T-helper 9 cell (primary cell): ENCODE data around the gene ARMC2.
A peak's percentile ranks its signal among the peaks of the same experiment; 100 is the strongest.
"Not testable (repeated sequence)": the region's sequence is repeated elsewhere in the genome, so short reads cannot be mapped to it uniquely, and the experiment has no call there.

Experiments used
- DNase-seq: peaks from one replicate; pipeline ENCODE4 v3.0.0-alpha.2; 2020

The ARMC2 gene

DNA sequence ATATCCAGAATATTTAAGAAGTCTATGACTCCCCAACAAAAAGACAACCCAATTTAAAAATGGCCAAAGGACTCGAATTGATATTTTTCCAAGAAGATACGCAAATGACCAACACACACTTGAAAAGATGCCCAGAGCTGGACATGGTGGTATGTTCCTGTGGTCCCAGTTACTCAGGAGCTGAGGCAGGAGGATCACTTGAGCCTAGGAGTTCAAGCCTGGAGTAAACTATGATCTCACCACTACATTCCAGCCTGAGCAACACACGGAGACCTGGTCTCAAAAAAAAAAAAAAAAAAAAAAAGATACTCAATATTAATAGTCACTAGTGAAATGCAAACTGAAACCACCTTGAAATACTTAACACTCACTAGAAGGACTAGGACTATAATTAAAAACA lies 12.2 kb upstream of the ARMC2 start:
- DNase-seq, result no peak

DNA sequence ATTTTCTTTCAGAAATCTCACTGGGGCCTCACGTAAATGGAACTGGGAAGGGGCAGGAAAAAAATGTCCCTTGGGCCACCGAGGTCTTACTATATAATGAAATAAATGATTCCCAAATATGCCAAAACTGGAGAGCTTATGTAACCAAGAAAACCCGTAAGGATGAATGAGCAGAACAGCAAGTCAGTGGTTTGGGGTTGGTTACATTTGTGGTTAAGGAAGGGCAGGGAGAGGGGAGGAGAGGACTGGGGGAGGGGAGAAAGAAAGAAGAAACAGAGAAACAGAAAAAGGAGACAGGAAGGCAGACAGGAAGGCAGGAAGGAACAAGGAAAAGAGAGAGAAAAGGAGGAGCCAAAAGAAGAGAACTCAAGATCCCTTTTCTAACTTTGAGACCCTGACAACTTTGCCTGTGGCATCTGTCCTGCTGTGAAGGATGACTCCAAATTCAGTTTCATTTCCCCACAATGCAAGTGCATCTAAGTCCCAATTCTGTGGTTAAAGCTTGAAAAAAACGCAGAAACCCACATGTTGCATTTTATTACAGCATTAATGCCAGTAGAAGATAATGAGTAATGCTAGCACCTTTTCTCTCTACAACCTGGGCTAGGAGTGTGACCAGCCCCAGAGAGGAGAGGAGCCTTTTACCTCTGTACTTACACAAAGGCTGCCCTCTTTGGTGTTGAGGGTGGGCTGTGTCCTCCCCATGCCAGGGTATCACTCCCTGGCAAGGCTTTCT lies 10.8 kb upstream of the ARMC2 start:
- DNase-seq, result no peak

DNA sequence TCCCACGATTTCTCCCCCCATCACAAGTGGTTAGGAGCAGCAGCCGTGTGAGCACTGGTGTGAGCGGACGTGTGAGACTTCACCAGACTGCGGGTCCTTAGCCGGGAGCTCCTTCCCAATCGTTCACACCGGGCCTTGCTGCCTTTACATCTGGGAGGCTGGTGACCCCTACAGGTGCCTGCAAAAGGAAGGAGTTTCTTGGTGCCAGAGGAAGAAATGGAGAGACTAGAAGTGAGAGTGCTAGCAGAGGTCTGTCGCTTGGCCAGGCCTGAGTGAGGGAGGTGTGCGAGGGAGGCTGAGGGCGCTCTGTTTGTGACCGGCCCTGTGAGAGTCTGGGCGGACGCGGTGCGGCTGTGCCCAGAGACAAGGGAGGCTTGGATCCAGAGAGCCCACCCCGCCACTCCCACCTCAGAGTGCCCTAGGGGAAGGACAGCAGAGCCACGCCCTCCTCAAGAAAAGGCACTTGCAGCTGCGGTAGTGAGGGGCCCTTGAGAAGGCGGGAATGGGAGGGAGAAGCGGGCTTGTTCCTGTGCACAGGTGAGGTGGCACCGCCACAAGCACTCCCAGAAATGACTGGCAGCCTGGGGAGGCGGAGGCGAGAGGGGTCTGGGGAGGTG lies 10.0 kb upstream of the ARMC2 start:
- DNase-seq, result no peak

DNA sequence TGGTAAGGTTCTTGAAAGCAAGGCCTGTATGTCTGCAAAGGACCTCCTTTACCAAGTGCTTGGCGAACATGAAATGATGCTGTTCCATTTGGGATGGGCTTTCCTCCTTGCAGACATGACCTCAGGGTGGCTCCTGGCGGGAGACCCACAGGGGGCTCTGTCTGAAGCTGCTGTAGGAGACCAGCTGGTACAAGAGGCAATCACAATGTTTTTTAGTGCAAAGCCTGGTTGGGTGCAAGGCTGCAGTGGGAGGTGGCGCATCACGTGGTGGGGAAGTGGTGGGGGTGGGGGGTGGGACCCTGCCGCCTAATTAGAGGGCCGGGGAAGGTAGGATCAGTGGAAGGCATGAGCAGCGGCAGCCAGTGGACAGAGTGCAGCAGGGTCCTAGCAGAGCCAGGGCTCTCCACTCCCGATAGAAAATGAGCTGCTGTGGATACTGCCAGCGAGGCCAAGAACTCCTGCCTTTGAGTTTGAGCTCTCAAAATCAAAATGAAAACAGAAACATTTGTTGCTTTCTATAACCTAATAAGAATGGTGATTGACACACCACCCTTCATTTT lies 9.1 kb upstream of the ARMC2 start:
- DNase-seq, result no peak

DNA sequence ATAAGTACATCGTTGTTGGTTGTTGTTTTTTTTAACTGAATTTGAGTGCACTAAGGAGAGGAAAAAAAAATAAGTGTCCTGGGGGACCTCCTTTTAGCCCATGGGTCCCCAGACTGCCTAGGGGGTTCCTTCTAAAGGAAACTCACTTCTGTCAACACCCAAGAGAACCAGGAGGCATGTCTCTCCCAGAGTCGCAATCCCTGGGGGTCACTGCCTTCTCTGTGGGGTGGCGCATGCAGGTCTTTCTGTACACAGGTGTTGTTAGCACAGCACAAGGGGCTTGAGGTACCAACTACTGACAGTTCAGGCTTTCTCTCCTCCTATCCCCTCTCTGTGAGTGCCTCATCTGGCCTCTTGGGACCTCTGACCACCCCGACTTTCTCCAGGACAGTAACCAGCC lies 7.3 kb upstream of the ARMC2 start:
- DNase-seq, result no peak

DNA sequence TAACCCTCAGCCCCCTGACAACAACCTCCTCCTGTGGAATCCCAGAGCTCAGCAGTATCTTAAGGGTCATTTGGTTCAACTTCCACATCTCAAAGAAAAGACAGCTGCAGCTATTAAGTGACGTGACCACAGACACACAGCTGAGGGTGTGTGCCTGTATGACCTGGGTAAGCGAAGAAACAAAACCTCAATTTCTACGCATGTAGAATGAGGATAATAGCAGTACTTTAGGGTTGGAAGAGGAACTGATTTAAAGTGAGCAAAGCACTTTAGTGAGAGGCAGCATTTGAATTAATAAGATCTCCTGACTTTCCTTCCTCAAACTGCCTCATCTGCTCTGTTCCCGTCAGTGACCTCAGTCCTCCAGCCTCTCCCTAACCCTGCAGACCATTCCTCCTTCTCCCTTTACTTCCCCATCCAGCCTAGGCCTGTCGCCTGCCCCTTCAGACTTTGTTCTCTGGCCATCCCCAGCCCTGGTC lies 6.8 kb upstream of the ARMC2 start:
- no peak for DNase-seq

DNA sequence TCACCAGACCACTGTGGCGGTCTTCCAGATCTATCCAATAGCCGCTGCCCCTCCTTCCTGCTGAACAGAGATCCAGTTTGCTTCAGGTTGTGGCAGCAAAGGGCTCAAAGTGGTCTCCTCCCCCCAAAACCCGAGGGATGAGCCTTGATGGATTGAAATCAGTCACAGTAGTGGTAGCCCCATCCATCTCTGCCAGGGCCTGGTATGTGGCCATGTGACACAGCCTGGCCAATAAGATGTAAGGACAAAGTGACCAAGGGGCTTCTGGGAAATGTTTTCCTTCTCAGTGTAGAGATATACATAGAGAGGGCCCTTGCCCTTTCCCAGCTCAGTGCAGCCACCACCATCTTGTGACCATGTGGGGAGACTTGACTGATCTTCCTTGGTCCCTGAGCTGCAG lies 4.1 kb upstream of the ARMC2 start:
- no peak for DNase-seq

DNA sequence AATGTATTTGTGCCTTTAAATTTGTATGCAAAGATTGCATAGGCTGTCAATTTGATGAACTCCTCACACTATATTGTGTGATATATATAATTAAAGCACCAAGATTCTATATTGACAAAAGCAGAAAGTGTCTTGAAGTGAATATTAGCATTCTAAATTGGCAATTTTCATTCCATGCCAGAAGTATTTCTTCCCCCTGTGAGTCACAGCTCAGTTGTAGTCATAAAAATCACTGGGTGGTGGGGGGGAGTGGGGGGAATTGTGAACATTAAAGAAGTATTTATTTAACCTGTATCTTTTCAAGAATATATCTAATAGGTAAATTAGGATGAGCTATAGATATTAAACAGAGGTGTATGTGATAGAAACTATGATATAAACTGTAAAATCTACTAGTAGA lies 3.1 kb upstream of the ARMC2 start:
- DNase-seq, result no peak

DNA sequence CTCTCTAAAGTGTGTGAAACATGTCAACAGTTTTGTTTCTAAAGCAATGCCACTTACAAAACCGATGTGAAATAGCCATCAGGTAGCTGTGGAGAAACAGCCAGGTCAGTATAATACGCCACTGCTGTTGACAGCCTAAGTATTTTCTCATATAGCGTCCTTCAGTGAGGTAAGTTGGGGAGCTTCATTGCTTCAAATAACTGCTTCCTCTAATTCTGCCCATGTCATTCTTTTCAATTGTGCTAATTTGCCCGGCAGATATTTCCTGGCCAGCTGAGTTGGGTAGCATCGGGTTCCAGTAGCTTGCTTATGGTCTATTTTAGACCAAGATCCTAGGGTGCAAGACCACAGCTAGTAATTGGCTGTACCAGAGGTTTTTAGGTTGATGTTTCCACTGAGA lies 2.1 kb upstream of the ARMC2 start:
- no peak for DNase-seq

DNA sequence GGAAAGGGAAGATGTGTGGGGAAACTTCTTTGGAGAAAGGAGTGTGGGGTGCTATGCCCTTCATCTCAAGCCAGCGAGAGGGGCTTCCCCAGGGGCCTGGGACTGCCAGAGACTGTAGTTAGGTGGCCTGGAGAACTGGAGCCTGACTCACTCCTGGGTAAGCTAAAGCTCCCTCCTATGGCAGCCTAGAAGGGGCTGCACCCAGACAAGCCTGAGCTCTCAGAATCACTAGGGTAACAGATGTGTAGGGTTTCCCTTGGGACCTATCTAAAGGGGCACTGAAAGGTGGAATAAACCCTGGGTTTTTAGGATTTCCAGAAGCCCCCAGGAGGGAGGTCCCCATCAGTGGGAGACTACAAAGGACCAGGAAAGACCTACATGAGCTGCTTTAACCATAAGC lies 1.6 kb upstream of the ARMC2 start:
- no peak for DNase-seq

DNA sequence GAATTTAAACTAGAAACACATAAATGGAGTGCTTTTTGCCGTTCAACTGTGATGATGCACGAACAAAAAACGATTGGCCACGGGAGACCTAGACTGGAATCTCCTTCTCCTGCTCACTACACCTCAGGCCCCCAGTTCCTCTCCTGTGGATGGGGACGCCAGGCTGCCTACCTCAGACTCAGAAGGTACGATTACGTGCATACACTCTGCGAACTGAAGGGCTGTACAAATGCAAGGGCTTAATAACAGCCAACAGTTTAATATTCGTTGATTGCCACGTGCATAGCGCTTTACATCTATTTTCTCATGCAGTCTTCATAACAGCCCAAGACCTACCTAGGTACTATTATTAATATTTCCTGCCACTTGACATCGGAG lies 495 bp upstream of the ARMC2 start:
- no peak for DNase-seq

DNA sequence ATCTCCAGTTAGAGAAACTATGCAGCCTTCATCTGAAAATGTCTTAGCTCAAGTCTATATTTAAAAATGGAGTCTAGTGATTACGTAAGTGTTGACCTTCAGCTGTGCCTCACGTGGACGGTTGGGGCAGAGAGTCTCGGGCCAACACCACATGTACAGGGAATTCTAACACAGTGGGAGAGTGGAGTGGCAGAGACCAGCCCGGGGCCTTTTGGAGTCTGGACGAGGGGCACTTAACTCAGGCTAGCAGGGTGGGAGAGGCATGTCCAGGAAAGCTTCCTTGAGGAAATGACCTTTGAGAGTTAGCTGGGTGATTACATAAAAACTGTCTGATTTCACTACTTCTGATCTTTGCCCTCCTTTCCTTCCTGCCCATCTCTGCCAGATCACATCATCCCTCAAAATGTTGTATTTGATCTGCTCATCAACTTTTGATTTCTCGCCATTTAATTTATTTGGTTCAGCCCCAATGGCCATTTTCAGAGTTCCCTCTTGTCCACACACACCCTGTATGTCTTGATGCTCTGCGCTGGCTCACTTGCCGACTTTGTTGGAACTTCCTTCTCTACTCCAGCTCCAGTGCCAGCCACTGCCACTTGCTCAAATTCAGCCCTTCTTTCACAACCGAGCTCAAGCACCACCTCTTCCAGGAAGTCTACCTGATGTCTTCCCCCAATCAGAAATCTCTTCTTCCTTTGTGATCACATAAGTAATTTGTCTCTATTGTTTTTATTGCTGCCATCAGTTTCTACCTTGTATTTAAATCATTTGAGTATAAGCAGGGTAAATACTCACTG lies 2.6 kb downstream of the ARMC2 start:
- no peak for DNase-seq

DNA sequence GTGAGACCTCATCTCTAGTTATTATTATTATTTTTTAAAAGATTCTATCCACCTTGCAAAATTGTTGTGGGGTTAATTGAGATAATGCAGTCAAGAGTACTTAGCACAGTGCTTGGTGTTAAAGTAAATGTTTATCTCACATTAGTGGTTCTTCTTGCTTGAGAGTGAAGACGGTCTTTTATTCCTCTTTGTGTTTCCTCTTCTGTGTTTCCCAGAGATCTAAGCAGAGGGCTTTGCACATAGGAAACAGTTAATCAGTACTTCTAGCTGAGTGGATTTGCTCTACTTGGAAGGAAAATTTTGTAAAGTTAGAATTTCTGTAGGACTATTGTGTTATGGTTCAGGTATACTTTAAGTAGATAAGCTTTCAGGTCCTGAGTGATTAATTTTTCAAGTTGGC lies 3.5 kb downstream of the ARMC2 start:
- no peak for DNase-seq

DNA sequence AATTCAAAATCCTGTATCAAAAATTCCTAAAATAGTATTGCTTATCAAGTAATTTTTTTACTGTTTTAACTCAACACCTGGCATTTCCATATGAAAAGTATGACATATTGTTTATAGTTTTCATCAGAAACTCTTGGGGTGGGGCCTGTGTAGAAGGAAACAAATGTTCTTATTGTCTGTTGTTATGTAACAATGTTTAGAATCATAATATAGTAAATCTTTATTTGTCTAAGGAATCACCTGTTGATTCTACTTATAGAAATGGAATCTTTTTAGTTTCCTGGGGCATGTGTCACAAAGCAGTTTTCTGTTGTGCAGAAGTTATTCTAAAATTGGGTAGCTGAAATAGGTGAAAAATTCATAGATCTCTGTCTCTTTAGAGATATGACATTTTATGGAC lies 4.9 kb downstream of the ARMC2 start:
- no peak for DNase-seq

DNA sequence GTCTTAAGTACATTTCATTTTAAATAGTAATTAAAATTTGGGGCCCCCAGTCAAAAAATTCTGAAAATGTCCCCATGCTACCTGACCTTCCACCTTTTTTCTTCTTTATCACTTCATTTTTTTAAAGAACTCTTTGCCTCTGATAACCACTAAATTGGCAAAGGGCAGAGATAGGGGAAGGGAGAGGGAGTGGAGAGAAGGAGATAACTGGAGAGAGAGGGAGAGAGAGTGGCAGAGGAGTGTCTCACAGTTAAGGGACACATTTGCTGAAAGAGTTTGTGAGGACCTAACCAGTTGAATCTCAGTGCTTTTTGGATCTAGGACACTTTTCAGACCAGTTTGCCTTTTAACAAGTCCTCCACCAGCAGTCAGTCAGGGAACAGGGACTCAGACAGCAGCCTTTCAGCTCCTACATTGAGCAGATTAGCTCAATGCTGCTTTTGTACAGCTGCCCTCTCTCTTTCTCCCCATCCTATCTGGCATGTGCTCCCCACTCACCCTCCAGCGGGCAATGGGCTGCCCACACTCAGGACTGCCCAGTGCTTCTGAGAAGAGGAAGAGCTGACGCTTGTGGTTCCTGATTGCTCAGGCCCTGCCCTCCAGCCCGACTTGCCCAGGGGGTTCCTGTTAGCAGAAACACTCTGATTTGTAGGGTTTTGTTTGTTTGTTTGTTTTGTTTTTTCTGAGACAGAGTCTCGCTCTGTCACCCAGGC lies 14.4 kb downstream of the ARMC2 start:
- DNase-seq, result no peak

DNA sequence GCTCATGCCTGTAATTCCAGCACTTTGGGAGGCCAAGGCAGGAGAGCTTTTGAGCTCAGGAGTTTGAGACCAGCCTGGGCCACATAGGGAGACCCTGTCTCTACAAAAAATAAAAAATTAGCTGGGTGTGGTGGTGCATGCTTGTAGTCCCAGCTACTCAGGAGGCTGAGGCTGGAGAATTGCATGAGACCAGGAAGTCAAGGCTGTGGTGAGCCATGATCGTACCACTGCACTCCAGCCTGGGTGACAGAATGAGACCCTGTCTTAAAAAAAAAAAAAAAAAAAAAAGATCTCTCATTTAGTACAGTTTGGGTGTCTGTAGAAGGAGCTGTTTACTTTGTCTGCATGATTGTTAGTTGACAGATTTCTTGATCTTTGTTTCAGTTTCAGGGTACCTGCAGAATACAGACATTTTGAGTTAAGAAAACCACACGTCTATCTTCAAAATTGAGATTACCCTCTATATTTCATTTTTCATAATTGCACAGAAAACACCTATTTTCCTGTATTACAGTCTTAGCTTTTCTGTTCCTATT lies 17.6 kb downstream of the ARMC2 start:
- DNase-seq, result not testable (repeated sequence)

DNA sequence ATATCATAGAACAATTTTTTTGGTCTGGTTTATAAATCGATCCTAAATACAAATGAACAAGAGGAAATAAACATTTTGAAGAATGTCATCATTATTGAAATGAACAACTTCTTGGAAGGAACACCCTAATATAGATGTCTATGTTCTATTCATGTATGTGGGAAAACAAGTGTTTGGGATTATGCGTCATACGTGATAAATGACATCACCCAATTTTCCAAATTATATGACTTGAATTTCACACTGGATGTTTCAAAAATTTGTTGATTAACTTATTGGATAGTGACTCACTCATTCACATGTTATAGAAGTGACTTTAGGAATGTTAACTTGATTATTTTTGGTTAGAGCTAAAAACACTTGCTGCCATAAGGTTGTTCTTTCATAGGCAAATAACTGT lies 18.6 kb downstream of the ARMC2 start:
- DNase-seq, result no peak

DNA sequence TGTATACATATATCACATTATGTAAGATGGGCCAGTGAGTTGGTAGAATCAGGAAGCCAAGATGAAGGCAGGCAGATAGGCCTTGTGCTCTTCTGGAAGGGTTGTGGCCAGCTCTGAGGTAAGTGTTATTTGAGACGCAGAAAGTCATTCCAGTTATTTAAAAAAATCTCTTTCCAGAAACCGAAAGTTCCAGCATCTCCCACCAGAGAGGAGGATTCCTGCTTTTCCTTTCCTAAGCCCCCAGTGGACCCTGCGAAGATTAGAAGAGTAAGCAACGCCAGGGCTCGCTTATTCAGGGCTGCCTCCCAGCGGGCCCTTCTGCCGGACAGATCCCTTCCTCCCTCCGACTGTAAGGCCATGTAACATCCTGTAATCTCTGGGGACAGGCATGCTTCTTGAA lies 20.4 kb downstream of the ARMC2 start:
- no peak for DNase-seq

DNA sequence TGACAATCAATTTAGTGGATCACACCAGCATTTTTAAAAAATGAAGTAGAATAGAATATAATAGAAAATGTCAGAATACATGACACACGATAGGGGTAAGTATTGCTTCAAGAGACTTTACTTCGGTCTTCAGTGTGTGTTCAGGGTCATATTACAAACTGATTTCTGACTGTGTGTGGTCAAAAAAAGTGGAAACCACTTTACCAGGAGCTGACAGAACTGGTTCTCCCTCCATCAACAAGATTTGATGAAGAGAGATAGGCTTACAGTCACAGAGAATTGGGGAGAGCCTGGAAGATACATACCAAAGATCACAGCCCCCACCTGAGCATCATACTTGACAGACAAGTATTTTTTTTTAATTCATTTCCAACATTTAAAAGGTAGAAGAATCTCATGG lies 21.7 kb downstream of the ARMC2 start:
- no peak for DNase-seq

DNA sequence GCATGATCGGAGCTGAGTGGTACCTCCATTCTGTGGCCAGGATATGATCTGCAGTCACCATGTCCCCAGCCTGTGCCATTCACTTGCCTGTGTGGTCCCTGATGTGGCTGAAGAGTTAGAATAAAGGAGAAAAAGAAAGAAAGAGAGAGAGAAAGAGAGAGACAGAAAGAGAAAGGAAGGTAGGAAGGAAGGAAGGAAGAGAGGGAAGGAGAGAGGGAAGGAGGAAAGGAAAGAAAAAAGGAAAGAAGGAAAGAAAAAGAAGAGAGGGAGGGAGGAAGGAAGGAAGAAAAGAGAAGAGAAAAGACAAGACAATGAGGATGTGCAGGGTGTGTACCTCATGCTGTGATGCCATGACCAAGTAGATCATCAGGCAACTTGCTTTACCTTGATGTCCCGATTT lies 22.1 kb downstream of the ARMC2 start:
- DNase-seq, result no peak

DNA sequence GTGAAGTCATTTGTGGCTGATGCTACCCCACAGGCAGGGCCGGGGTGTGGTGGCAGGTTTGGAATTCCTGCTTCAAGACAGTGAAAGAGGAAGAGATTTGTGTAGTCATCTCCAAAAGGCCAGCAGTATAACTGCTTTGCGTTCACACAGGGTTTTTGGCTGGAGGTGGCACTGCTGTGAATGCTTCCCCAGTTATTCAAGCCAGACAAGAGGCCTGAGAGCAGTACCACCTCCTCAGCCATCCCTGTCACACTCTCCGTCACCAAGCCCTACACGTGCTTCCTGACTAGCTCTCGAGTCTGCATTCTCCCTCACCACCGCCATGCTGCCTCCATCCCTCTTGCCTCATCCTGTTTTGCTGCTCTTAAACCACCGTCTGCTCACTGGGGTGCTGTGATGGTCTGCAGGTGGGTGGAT lies 23.9 kb downstream of the ARMC2 start:
- peak; percentile 16 for DNase-seq

DNA sequence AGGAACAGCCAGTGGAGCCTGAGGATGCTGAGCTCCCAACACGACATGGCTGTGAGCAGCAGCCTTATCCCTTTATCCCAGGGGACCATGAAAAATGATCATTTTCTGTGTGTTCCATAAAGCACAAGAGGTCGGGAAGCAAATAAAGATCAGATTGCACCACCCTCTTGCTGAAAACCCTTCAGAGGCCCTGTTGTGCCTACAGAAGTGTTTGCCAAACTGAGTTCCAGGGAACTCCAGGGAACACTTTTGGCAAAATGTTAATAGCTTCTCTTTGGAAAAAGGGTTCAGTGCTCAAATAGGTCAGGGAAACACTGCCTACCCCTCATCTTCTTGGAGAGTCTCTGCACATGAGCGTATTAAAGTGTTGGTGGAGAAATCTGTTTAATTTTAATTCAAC lies 24.4 kb downstream of the ARMC2 start:
- DNase-seq, result no peak

DNA sequence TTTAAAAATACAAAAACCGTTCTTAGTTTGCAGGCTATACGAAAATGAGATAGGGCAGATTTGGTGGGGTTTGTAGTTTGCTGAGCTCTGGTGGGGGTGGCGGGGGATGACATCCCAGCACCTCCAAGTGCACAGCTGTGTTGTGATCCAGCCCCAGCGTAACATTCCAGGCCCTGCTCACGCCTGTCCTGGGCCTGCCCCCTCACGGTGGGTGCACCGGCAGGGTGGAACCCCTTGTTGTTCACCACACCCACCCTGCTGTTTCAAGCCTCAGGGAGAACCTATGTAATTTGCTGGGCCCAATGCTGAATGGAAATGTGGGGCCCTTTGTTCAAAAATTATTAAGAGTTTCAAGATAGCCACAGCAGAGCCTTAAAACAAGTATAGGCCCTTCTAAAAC lies 25.0 kb downstream of the ARMC2 start:
- DNase-seq, result no peak
